Measurements from ENCODE around the gene RELL2. TPM values are rescaled to one million over a fixed set of nuclear protein-coding genes. Genes with fewer than 3 reads are reported as not detected.

The RELL2 gene
- total RNA-seq, 1 donor from 2014 or later = under 0.01 TPM

DNA sequence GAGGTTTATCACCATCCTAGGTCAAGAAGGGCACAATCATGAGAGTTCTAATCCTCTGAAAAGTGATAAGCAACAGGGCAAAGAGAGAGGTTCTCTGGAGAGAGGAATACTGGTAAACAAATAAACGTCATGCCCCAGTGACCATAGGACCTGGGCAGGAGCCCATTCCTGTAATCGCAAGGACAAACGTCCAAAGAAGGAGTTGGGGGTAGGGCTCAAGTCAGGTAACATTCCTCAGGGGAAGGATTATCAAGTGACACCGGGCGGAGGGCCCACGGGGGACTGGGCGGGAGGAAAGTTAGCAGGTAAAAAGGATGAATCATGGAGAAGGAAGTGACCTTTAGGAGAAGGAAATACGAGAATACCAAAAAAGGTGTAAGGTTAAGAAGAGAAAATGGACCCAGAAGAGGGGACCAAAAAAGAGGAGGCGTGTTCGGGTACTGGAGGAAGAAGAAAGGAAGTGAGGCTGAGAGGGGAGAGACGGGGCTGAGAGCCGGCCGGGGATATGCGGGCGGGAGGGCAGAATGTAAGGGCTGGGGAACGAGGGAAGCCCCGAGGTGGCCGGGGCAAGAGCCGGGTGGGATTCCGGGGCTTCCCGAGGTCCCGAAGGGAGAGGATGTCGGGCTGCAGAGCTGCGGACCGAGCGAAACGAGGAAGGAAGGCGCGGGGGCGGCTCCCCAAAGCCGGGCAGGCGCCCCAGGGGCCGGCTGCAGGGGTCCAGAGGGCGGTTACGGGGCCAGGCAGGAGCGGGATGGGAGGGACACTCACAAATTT, 18.6 kb upstream of the RELL2 start:
- peak overlapping the region; percentile 88 to 96 (median 93) for H3K9ac ChIP-seq (ENCODE audit: low read depth in 1 of 3, low read length in 3 of 3)
- peaks cover 19 to 35% (median 29%) of the 10 kb centered on the region in 3 donors for H3K4me1 ChIP-seq (ENCODE audit: control insufficient read depth in 3 of 3, insufficient read depth in 3 of 3, low read length in 3 of 3)
- peak overlapping the region; percentile 70 to 84 (median 72) for H3K4me3 ChIP-seq (ENCODE audit: low read length in 3 of 3)
- H3K36me3 ChIP-seq (ENCODE audit: control insufficient read depth in 3 of 3, insufficient read depth in 3 of 3, low read length in 3 of 3) = peaks cover 18 to 25% (median 24%) of the 10 kb centered on the region in 3 donors
- peak overlapping the region; percentile 96 for H3K27ac ChIP-seq (ENCODE audit: low read depth, low read length)
- no peaks in the 10 kb centered on the region for H3K9me3 ChIP-seq (ENCODE audit: control insufficient read depth in 3 of 3, low read length in 3 of 3)
- no peaks in the 10 kb centered on the region for H3K27me3 ChIP-seq (ENCODE audit: control insufficient read depth in 3 of 3, insufficient read depth in 3 of 3, low read length in 3 of 3)

DNA sequence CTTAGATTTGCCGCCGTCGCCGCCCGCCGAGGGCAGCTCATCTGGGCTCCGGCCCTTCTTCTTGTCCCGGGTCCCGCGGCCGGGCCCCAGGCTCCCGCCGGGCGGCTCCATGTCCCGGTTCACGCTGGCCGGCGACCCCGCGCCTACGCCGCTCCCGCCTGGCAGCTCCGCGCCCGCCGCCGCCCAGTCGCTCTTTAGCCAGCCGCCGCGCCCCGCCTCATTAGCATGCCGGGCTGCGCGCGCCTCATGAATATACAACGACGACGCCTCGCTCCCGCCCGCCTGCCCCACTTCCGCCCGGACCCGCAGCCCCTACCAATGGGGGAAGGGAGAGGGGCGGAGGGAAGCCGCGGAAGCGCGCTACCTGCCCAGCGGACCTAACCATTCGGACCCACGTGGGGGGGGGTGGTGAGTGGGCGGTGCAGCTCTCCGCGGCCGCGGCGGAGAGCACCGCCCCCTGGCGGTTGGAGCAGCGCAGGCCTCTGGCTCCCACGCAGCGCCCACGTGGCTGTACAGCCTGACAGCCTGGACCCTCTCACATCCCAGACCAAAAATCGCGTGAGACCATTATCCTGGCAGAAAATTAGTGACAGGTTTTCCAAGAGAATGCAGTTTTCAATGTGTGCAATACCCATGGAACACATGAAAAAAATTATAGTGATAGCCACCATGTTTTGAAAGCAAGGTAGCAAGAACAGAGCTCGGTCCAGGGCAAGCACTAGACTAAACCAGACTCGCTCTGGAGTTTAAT, 17.8 kb upstream of the RELL2 start, which contains the start of gene DIAPH1:
DIAPH1 (minus strand) TSS at position 197 of the 751 bp plus-strand sequence; CDS start at position 111, 86 bp downstream.
- H3K4me3 ChIP-seq (ENCODE audit: low read length in 3 of 3) = peak within 1 kb of the TSS; percentile 70 to 84 (median 72)
- H3K4me1 ChIP-seq (ENCODE audit: control insufficient read depth in 3 of 3, insufficient read depth in 3 of 3, low read length in 3 of 3) = peaks cover 14 to 30% (median 24%) of the 10 kb centered on the region in 3 donors
- no peaks in the 10 kb centered on the region for H3K9me3 ChIP-seq (ENCODE audit: control insufficient read depth in 3 of 3, low read length in 3 of 3)
- peak within 1 kb of the TSS; percentile 96 for H3K27ac ChIP-seq (ENCODE audit: low read depth, low read length)
- peak within 1 kb of the TSS; percentile 88 to 96 (median 93) for H3K9ac ChIP-seq (ENCODE audit: low read depth in 1 of 3, low read length in 3 of 3)
- H3K36me3 ChIP-seq (ENCODE audit: control insufficient read depth in 3 of 3, insufficient read depth in 3 of 3, low read length in 3 of 3) = peaks cover 22 to 30% (median 29%) of the 10 kb centered on the region in 3 donors
- H3K27me3 ChIP-seq (ENCODE audit: control insufficient read depth in 3 of 3, insufficient read depth in 3 of 3, low read length in 3 of 3) = no peaks in the 10 kb centered on the region

DNA sequence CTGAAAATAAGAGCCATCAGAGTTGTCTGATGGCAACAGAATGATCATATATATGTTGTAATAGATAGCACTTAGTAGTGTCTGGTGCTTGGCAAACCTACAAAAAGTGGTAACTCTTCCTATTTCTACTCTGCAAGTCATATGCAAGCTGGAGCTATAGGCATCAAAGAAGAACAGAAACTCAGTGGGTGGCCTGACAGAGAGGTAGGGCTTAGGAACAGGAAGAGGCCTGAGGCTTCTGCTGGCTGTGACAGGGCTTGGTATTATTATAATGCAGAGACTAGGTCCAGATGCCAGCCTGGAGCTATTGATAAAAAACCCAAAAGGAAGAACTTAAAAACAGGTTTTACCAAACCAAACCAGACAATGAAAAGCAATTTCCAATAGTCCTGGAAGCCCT, 13.6 kb upstream of the RELL2 start:
- no peak overlapping the region for H3K27ac ChIP-seq (ENCODE audit: low read depth, low read length)

DNA sequence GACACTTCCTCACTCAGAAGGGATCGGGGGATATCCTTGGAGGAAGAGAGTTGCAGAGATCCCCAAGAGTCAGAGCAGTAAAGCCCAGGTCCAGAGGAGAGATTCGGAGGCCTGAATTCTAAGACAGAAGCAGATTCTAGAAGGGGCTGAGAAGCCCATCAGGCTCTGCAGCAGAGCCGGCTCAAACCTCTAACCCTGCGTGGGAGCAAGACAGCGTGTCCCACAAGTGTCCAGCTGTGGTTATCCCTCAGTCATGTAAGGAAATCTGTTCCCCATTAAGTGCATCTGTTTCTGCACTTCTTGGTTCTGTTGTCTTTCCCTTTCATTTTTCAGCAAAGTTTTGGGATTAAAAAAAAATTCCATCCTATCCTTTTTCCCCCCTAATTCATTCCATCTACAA, 13.2 kb upstream of the RELL2 start:
- peaks cover 51 to 65% (median 64%) of the 10 kb centered on the region in 3 donors for H3K36me3 ChIP-seq (ENCODE audit: control insufficient read depth in 3 of 3, insufficient read depth in 3 of 3, low read length in 3 of 3)
- H3K9me3 ChIP-seq (ENCODE audit: control insufficient read depth in 3 of 3, low read length in 3 of 3) = no peaks in the 10 kb centered on the region
- H3K27me3 ChIP-seq (ENCODE audit: control insufficient read depth in 3 of 3, insufficient read depth in 3 of 3, low read length in 3 of 3) = no peaks in the 10 kb centered on the region
- no peak overlapping the region for H3K27ac ChIP-seq (ENCODE audit: low read depth, low read length)
- no peak overlapping the region for H3K9ac ChIP-seq (ENCODE audit: low read depth in 1 of 3, low read length in 3 of 3)
- peaks cover 0 to 5% (median 3%) of the 10 kb centered on the region in 3 donors for H3K4me1 ChIP-seq (ENCODE audit: control insufficient read depth in 3 of 3, insufficient read depth in 3 of 3, low read length in 3 of 3)
- no peak overlapping the region for H3K4me3 ChIP-seq (ENCODE audit: low read length in 3 of 3)

More for the DNA sequence above, 13.6 kb upstream of the RELL2 start:
- peaks cover 47 to 61% (median 60%) of the 10 kb centered on the region in 3 donors for H3K36me3 ChIP-seq (ENCODE audit: control insufficient read depth in 3 of 3, insufficient read depth in 3 of 3, low read length in 3 of 3)
- no peaks in the 10 kb centered on the region for H3K9me3 ChIP-seq (ENCODE audit: control insufficient read depth in 3 of 3, low read length in 3 of 3)
- H3K4me3 ChIP-seq (ENCODE audit: low read length in 3 of 3) = no peak overlapping the region
- H3K27me3 ChIP-seq (ENCODE audit: control insufficient read depth in 3 of 3, insufficient read depth in 3 of 3, low read length in 3 of 3) = no peaks in the 10 kb centered on the region
- no peak overlapping the region for H3K9ac ChIP-seq (ENCODE audit: low read depth in 1 of 3, low read length in 3 of 3)
- peaks cover 0 to 5% (median 3%) of the 10 kb centered on the region in 3 donors for H3K4me1 ChIP-seq (ENCODE audit: control insufficient read depth in 3 of 3, insufficient read depth in 3 of 3, low read length in 3 of 3)

DNA sequence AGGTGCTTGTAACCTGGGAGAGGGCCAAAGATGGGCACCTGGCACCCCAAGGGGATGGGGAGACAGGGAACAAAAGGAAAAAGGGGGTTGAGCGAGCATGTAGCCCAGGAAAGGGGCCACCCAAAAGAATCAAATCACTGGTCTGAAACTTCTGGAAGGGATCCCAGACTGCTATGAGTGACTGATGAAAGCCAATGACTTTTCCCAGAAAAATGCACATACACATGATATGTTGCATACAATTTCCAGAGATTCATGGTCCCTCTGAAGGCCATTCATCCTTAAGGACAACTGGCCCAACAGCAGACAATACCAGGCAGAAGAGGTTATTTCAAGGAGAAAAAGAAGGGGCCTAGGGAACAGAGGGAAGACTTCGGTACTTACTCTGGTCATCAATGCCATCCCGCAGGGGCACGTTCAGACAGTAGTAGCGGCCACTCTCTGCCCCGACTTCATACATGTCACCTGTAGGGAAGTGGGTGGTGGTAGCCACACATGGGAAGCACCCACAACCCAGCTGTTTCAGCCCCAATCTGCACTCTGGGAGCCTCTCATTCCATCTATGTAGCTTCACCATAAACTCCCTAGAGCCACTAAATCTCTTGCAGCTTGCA, 8.5 kb upstream of the RELL2 start:
- H3K27me3 ChIP-seq (ENCODE audit: control insufficient read depth in 3 of 3, insufficient read depth in 3 of 3, low read length in 3 of 3) = no peaks in the 10 kb centered on the region
- no peaks in the 10 kb centered on the region for H3K9me3 ChIP-seq (ENCODE audit: control insufficient read depth in 3 of 3, low read length in 3 of 3)
- peaks cover 0 to 3% (median 0%) of the 10 kb centered on the region in 3 donors for H3K4me1 ChIP-seq (ENCODE audit: control insufficient read depth in 3 of 3, insufficient read depth in 3 of 3, low read length in 3 of 3)
- peaks cover 41 to 67% (median 61%) of the 10 kb centered on the region in 3 donors for H3K36me3 ChIP-seq (ENCODE audit: control insufficient read depth in 3 of 3, insufficient read depth in 3 of 3, low read length in 3 of 3)
- no peak overlapping the region for H3K27ac ChIP-seq (ENCODE audit: low read depth, low read length)
- no peak overlapping the region for H3K9ac ChIP-seq (ENCODE audit: low read depth in 1 of 3, low read length in 3 of 3)
- no peak overlapping the region for H3K4me3 ChIP-seq (ENCODE audit: low read length in 3 of 3)

DNA sequence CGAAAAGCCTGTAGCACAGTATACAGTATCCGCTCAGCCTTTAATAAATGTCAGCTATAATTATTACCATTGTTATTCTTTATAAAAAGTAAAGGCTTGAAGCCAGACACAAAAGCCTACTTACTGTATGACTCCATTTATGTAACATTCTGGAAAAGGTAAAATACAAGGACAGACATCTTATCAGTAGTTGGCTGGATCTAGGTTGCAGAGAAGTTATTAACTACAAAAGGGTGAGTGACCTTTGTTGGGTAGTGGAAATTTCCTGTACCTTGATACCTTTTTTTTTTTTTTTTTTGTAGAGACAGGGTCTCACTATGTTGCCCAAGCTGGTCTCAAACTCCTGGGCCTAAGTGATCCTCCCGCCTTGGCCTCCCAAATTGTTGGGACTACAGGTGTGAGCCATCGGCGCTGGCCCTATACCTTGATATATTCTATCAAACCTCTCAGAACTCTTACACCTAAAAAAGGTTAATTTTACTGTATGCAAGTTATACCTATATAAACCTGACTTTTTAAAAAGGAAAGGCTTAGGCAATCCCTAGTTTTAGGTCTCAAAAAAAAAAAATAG, 6.1 kb upstream of the RELL2 start:
- Histone ChIP-seq H3K27me3 (ENCODE audit: control insufficient read depth in 3 of 3, insufficient read depth in 3 of 3, low read length in 3 of 3) (no peaks in the 10 kb centered on the region), H3K27ac (ENCODE audit: low read depth, low read length) (no peak overlapping the region), H3K4me3 (ENCODE audit: low read length in 3 of 3) (no peak overlapping the region), H3K36me3 (ENCODE audit: control insufficient read depth in 3 of 3, insufficient read depth in 3 of 3, low read length in 3 of 3) (peaks cover 31 to 57% (median 43%) of the 10 kb centered on the region in 3 donors), H3K9me3 (ENCODE audit: control insufficient read depth in 3 of 3, low read length in 3 of 3) (no peaks in the 10 kb centered on the region), H3K4me1 (ENCODE audit: control insufficient read depth in 3 of 3, insufficient read depth in 3 of 3, low read length in 3 of 3) (peaks cover 7 to 12% (median 10%) of the 10 kb centered on the region in 3 donors), H3K9ac (ENCODE audit: low read depth in 1 of 3, low read length in 3 of 3) (no peak overlapping the region)

DNA sequence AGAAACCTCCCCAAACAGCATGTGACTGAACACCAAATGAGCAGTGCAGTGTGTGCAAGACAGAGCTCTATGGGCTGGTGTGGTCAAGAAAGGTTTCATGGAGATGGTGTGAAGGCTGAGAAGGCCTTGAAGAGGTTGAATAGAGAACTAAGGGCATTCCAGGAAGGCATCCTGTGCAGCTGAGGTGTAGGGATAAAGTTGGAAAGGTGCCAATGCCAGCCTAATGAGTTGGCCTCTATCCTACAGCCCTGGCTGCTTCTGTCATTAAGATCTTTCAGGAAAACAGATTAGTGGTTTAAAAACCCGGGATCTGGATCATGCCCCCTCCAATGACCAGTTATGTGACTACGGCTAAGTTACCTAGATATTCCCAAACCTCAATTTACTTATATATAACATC, 4.1 kb upstream of the RELL2 start:
- H3K27me3 ChIP-seq (ENCODE audit: control insufficient read depth in 3 of 3, insufficient read depth in 3 of 3, low read length in 3 of 3) = peaks cover 0 to 3% (median under 1%) of the 10 kb centered on the region in 3 donors
- no peak overlapping the region for H3K27ac ChIP-seq (ENCODE audit: low read depth, low read length)
- no peak overlapping the region for H3K9ac ChIP-seq (ENCODE audit: low read depth in 1 of 3, low read length in 3 of 3)
- H3K9me3 ChIP-seq (ENCODE audit: control insufficient read depth in 3 of 3, low read length in 3 of 3) = no peaks in the 10 kb centered on the region
- H3K4me1 ChIP-seq (ENCODE audit: control insufficient read depth in 3 of 3, insufficient read depth in 3 of 3, low read length in 3 of 3) = peaks cover 20 to 27% (median 21%) of the 10 kb centered on the region in 3 donors
- H3K4me3 ChIP-seq (ENCODE audit: low read length in 3 of 3) = no peak overlapping the region
- peaks cover 22 to 44% (median 31%) of the 10 kb centered on the region in 3 donors for H3K36me3 ChIP-seq (ENCODE audit: control insufficient read depth in 3 of 3, insufficient read depth in 3 of 3, low read length in 3 of 3)

DNA sequence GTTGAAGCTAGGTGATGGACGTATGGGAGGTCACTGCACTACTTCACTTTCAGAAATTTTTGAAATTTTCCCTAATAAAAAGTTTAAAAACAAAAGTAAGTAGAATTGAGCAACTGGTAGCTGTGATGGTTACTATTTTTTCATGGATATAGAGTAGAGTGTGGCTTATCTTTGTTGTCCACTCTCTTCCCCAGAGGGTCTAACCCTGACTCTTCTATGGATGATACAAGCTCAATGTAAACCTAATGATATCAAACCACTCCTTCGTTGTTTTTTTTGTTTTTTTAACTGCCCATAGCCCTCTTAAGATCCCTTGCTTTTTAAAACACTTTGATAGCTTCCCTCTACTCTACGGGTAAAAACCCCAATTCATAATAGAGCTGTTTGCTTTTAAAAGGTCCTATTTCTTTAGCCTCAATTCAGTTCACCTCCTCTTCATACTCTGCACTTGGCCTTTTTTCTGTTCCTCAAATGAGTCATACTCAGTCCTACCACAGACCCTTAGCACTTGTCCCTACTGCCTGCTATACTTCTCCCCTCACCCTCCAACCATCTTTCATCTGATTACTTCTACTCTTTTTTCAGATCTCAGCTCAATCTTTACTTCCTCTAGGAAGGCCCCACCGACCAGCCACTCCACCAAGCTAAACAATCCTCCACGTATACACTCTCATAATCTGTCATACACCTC, 2.8 kb upstream of the RELL2 start:
- Histone ChIP-seq H3K4me3 (ENCODE audit: low read length in 3 of 3) (no peak overlapping the region), H3K27me3 (ENCODE audit: control insufficient read depth in 3 of 3, insufficient read depth in 3 of 3, low read length in 3 of 3) (peaks cover 0 to 14% (median 12%) of the 10 kb centered on the region in 3 donors), H3K36me3 (ENCODE audit: control insufficient read depth in 3 of 3, insufficient read depth in 3 of 3, low read length in 3 of 3) (peaks cover 10 to 31% (median 17%) of the 10 kb centered on the region in 3 donors), H3K9me3 (ENCODE audit: control insufficient read depth in 3 of 3, low read length in 3 of 3) (no peaks in the 10 kb centered on the region), H3K27ac (ENCODE audit: low read depth, low read length) (no peak overlapping the region), H3K9ac (ENCODE audit: low read depth in 1 of 3, low read length in 3 of 3) (no peak overlapping the region), H3K4me1 (ENCODE audit: control insufficient read depth in 3 of 3, insufficient read depth in 3 of 3, low read length in 3 of 3) (peaks cover 25 to 35% (median 25%) of the 10 kb centered on the region in 3 donors)

DNA sequence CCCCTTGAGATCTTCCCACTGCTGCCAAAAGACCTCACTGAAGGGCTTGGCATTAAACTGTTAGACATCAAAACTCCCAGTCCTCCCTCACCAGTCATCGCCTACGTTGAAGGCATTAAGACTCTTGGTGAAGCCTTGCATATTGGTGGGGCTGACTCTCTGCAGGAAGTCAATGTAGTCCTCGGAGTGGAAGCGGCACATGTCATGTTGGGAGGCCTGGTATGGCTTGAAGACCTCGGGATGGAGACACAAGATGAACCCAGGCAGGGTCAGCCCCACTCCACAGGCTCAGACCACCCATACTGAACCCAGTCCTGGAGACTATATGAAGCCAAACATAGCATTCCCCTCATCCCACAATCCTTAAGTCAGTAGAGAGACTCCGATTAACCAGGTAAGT, 2.1 kb upstream of the RELL2 start:
- Histone ChIP-seq H3K4me3 (ENCODE audit: low read length in 3 of 3) (no peak overlapping the region), H3K27ac (ENCODE audit: low read depth, low read length) (no peak overlapping the region), H3K4me1 (ENCODE audit: control insufficient read depth in 3 of 3, insufficient read depth in 3 of 3, low read length in 3 of 3) (peaks cover 25 to 35% (median 25%) of the 10 kb centered on the region in 3 donors), H3K36me3 (ENCODE audit: control insufficient read depth in 3 of 3, insufficient read depth in 3 of 3, low read length in 3 of 3) (peaks cover 9 to 24% (median 10%) of the 10 kb centered on the region in 3 donors), H3K27me3 (ENCODE audit: control insufficient read depth in 3 of 3, insufficient read depth in 3 of 3, low read length in 3 of 3) (peaks cover 0 to 16% (median 12%) of the 10 kb centered on the region in 3 donors), H3K9ac (ENCODE audit: low read depth in 1 of 3, low read length in 3 of 3) (no peak overlapping the region), H3K9me3 (ENCODE audit: control insufficient read depth in 3 of 3, low read length in 3 of 3) (no peaks in the 10 kb centered on the region)
